Heart left ventricle (tissue), 13 donors: ENCODE measurements around the gene FTHL17.

Source experiments
- POLR2A ChIP-seq, 2 donors: fragments of 450-650 bp; IDR thresholded peaks; one replicate each; pipeline ENCODE4 v1.6.1; 2017; ENCODE audit warnings: antibody characterized with exemption in 2 of 2, mild to moderate bottlenecking in 2 of 2, moderate library complexity in 2 of 2
- TF ChIP-seq, protein P1 (sequence below), 12 donors: fragments of 200-600 bp; sonication (generic) in 4 of 12; IDR thresholded peaks; one replicate each; pipeline versions ENCODE4 v1.5.0 to v1.8.0; 2018 to 2022; ENCODE audit warnings: antibody characterized with exemption in 12 of 12, mild to moderate bottlenecking in 5 of 12
- donor health status: ischemic (EF 13 %, LVEDD 7.1; RV severe dilation, severe dysfunction).
- donor health status: DM: no; HTN: yes; CAD: no.
- donor health status: DM: no; HTN: no; CAD: no.
- donor health status: ischemic (EF 25% LVEDD 6.9; RV normal size, moderate dysfunction).
- donor health status: ischemic (EF 25% LVEDD 5.7; RV mildly dilated, moderate dysfunction).
- donor health status: ischemic (EF 35%, LVEDD 5.7; RV mildly dilated, moderate dysfunction).
- donor health status: nonischemic (EF 11% LVEDD 7.7; RV severe dilation, severe dysfunction).
- donor health status: DM: yes; HTN: yes; CAD: no.
- donor health status: PGD.
- donor health status: ischemic (EF 29% LVEDD 5.4; RV normal size, mild dysfunction).
- donor health status: nonischemic (EF 23%, LVEDD 6.1; RV moderate dilation, normal function).

DNA sequence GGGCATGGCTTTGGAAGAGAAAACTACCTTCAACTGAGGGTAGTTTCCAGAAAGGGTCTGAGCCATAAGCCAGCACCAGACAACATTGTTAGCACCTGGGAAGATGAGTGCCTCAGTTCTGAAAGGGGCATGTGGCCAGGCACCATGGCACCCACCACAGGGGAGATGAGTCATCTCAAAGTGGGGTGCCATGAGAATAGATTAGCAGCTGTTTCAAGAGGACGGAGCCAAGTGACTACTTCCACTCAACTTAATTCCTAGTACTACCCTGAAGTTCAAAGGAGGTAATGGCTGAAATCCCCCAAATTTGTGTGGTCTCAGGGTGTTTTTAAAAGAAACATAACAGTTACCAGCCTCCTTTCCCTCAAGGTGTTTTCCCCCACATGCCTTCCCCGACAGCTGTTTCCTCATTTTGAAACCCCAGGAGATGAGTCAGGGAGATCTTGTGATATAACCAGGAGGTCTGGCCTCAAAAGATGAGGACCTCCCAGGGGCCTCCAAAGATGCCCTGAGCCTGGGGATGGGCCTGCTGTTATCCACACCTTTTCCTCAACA is 27.8 kb upstream of the FTHL17 start:
- TF ChIP-seq POLR2A (IDR thresholded peaks at IDR 0.05) = no peak
- TF ChIP-seq, protein P1, sequence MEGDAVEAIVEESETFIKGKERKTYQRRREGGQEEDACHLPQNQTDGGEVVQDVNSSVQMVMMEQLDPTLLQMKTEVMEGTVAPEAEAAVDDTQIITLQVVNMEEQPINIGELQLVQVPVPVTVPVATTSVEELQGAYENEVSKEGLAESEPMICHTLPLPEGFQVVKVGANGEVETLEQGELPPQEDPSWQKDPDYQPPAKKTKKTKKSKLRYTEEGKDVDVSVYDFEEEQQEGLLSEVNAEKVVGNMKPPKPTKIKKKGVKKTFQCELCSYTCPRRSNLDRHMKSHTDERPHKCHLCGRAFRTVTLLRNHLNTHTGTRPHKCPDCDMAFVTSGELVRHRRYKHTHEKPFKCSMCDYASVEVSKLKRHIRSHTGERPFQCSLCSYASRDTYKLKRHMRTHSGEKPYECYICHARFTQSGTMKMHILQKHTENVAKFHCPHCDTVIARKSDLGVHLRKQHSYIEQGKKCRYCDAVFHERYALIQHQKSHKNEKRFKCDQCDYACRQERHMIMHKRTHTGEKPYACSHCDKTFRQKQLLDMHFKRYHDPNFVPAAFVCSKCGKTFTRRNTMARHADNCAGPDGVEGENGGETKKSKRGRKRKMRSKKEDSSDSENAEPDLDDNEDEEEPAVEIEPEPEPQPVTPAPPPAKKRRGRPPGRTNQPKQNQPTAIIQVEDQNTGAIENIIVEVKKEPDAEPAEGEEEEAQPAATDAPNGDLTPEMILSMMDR (IDR thresholded peaks at IDR 0.05) = no peak
